ENCODE data around the gene ANK3. TPM values are rescaled to one million over a fixed set of nuclear protein-coding genes. Genes with fewer than 3 reads are reported as not detected.

Gene ANK3
- polyA plus RNA-seq, 3 donors: not detected

- H3K4me2 ChIP-seq (replicated peaks; ENCODE audit: extremely low read depth, low read length, poor library complexity, severe bottlenecking): no peak overlapping the region
- H3K9ac ChIP-seq (ENCODE audit: insufficient read depth, low read length, poor library complexity, severe bottlenecking): no peak overlapping the region
- DNase-seq: no peak
- H3K4me1 Mint-ChIP-seq: peaks cover 4% of the 10 kb centered on the region
- H3K79me2 ChIP-seq (ENCODE audit: insufficient read depth, low read length): no peaks in the 10 kb centered on the region
- H3K4me3 ChIP-seq (replicated peaks in 1 of 3; ENCODE audit: low read depth in 2 of 3, low read length in 3 of 3): no peak overlapping the region
- H3K36me3 Mint-ChIP-seq: no peaks in the 10 kb centered on the region
- no peak overlapping the region for H2AFZ ChIP-seq (ENCODE audit: insufficient read depth, low read depth, low read length, poor library complexity, severe bottlenecking)
- no peaks in the 10 kb centered on the region for H3K36me3 ChIP-seq (replicated peaks in 1 of 2; ENCODE audit: control insufficient read depth in 1 of 2, insufficient read depth in 2 of 2, low read length in 2 of 2)
- no peak overlapping the region for H3K27ac Mint-ChIP-seq
- WGBS (ENCODE audit: insufficient coverage): no CpG with 5 or more reads among the region's 3 CpGs
- no peaks in the 10 kb centered on the region for H3K4me1 ChIP-seq (ENCODE audit: control insufficient read depth in 1 of 2, insufficient read depth in 2 of 2, low read length in 2 of 2)
- H3K27me3 ChIP-seq (ENCODE audit: control insufficient read depth in 2 of 2, insufficient read depth in 2 of 2, low read length in 2 of 2): no peaks in the 10 kb centered on the region
- intact Hi-C loops (cut with micrococcal nuclease): no loop called here
- no peaks in the 10 kb centered on the region for H4K20me1 ChIP-seq (ENCODE audit: insufficient read depth, low read length)
- H3K4me3 Mint-ChIP-seq: no peak overlapping the region
- H3K9me3 ChIP-seq (replicated peaks in 1 of 2; ENCODE audit: control insufficient read depth in 1 of 2, insufficient read depth in 1 of 2, low read length in 2 of 2): no peaks in the 10 kb centered on the region
- no peaks in the 10 kb centered on the region for H3K9me3 Mint-ChIP-seq
- no peak overlapping the region for H3K27ac ChIP-seq (ENCODE audit: low read depth in 1 of 2, low read length in 2 of 2)
- no peak for TF ChIP-seq CTCF (IDR thresholded peaks at IDR 0.05)
- no peaks in the 10 kb centered on the region for H3K27me3 Mint-ChIP-seq (ENCODE audit: low read depth in 3 of 3)
These were observed 339.3 kb downstream of the ANK3 start for GRCh38 chr10:60050366-60050765.

- Mint-ChIP-seq H3K27ac (no peak overlapping the region), H3K27me3 (ENCODE audit: low read depth in 3 of 3) (no peaks in the 10 kb centered on the region), H3K36me3 (no peaks in the 10 kb centered on the region), H3K4me3 (no peak overlapping the region), H3K4me1 (peaks cover 4% of the 10 kb centered on the region), H3K9me3 (no peaks in the 10 kb centered on the region)
- H3K9me3 ChIP-seq (replicated peaks in 1 of 2; ENCODE audit: control insufficient read depth in 1 of 2, insufficient read depth in 1 of 2, low read length in 2 of 2): no peaks in the 10 kb centered on the region
- intact Hi-C loops (cut with micrococcal nuclease): no loop called here
- DNase-seq: no peak
- no peak overlapping the region for H3K27ac ChIP-seq (ENCODE audit: low read depth in 1 of 2, low read length in 2 of 2)
- TF ChIP-seq CTCF (IDR thresholded peaks at IDR 0.05): no peak
- H4K20me1 ChIP-seq (ENCODE audit: insufficient read depth, low read length): no peaks in the 10 kb centered on the region
- H3K9ac ChIP-seq (ENCODE audit: insufficient read depth, low read length, poor library complexity, severe bottlenecking): no peak overlapping the region
- H3K36me3 ChIP-seq (replicated peaks in 1 of 2; ENCODE audit: control insufficient read depth in 1 of 2, insufficient read depth in 2 of 2, low read length in 2 of 2): no peaks in the 10 kb centered on the region
- no peak overlapping the region for H3K4me3 ChIP-seq (replicated peaks in 1 of 3; ENCODE audit: low read depth in 2 of 3, low read length in 3 of 3)
- H3K4me1 ChIP-seq (ENCODE audit: control insufficient read depth in 1 of 2, insufficient read depth in 2 of 2, low read length in 2 of 2): no peaks in the 10 kb centered on the region
- H2AFZ ChIP-seq (ENCODE audit: insufficient read depth, low read depth, low read length, poor library complexity, severe bottlenecking): no peak overlapping the region
- H3K27me3 ChIP-seq (ENCODE audit: control insufficient read depth in 2 of 2, insufficient read depth in 2 of 2, low read length in 2 of 2): no peaks in the 10 kb centered on the region
- H3K79me2 ChIP-seq (ENCODE audit: insufficient read depth, low read length): no peaks in the 10 kb centered on the region
- no peak overlapping the region for H3K4me2 ChIP-seq (replicated peaks; ENCODE audit: extremely low read depth, low read length, poor library complexity, severe bottlenecking)
These were observed 341.6 kb downstream of the ANK3 start for GRCh38 chr10:60048091-60048501.

Data from CD14-positive monocyte (primary cell).